WTC11 (cell line): ENCODE results near the gene SFT2D2. TPM values are rescaled to one million over a fixed set of nuclear protein-coding genes. Genes with fewer than 3 reads are reported as not detected.
"Not testable (repeated sequence)": the region's sequence is repeated elsewhere in the genome, so short reads cannot be mapped to it uniquely, and the experiment has no call there.

Experiments used
- ATAC-seq: fragments of 200-7000 bp; cut with Tn5 transposase; 2 replicates; pipeline ENCODE4 v1.10.0; 2021; ENCODE audit warnings: mild to moderate bottlenecking, moderate library complexity
- CTCF ChIA-PET: fragments of 300-600 bp; sonication (Branson Sonifier 250); formaldehyde crosslinking; loops from one replicate; lab custom pipeline; 2021; ENCODE audit warnings: antibody characterized with exemption; lab: Charles Lee
- POLR2A ChIA-PET: fragments of 350-600 bp; sonication (Branson Sonifier 250); formaldehyde crosslinking; loops from one replicate; lab custom pipeline; 2021; ENCODE audit warnings: antibody characterized with exemption; lab: Charles Lee
- DNase-seq: peaks from one replicate; pipeline ENCODE4 v3.0.0; 2021; ENCODE audit warnings: low spot score
- H3K27ac Mint-ChIP-seq: 2 replicates; pipeline ENCODE4 v1.8.0; 2021; ENCODE audit warnings: mixed read lengths
- H3K27me3 Mint-ChIP-seq: 2 replicates; pipeline ENCODE4 v1.8.0; 2021; ENCODE audit warnings: low read depth, mild to moderate bottlenecking, moderate library complexity, mixed read lengths
- H3K36me3 Mint-ChIP-seq: 2 replicates; pipeline ENCODE4 v1.8.0; 2021; ENCODE audit warnings: mixed read lengths
- H3K4me1 Mint-ChIP-seq: 2 replicates; pipeline ENCODE4 v1.8.0; 2022; ENCODE audit warnings: mixed read lengths
- H3K4me3 Mint-ChIP-seq: 2 replicates; pipeline ENCODE4 v1.8.0; 2021; ENCODE audit warnings: mild to moderate bottlenecking, moderate library complexity, mixed read lengths
- H3K9me3 Mint-ChIP-seq: 2 replicates; pipeline ENCODE4 v1.8.0; 2021; ENCODE audit warnings: mixed read lengths
- EMX1 ChIP-seq: fragments of 250-450 bp; sonication (Bioruptor Pico); IDR thresholded peaks from 2 replicates; pipeline ENCODE4 v1.8.0; 2021; ENCODE audit warnings: mild to moderate bottlenecking
- ESRRA ChIP-seq: sonication (generic); formaldehyde crosslinking; IDR thresholded peaks from 2 replicates; pipeline ENCODE4 v1.8.1; 2022; ENCODE audit warnings: mild to moderate bottlenecking, missing genetic modification reagents, borderline replicate concordance
- FOXK1 ChIP-seq: sonication (generic); formaldehyde crosslinking; IDR thresholded peaks from 2 replicates; pipeline ENCODE4 v1.8.0; 2022; ENCODE audit warnings: mild to moderate bottlenecking, moderate library complexity, missing genetic modification reagents
- GABPB1 ChIP-seq: sonication (generic); formaldehyde crosslinking; IDR thresholded peaks from 2 replicates; pipeline ENCODE4 v1.8.1; 2023; ENCODE audit warnings: mild to moderate bottlenecking, missing genetic modification reagents
- JUN ChIP-seq: sonication (generic); formaldehyde crosslinking; IDR thresholded peaks from 2 replicates; pipeline ENCODE4 v1.8.0; 2023; ENCODE audit warnings: mild to moderate bottlenecking, missing genetic modification reagents
- NFE2L1 ChIP-seq: sonication (generic); formaldehyde crosslinking; IDR thresholded peaks from 2 replicates; pipeline ENCODE4 v1.8.1; 2023; ENCODE audit warnings: missing genetic modification reagents
- NR3C1 ChIP-seq: sonication (generic); formaldehyde crosslinking; conservative IDR thresholded peaks from 2 replicates; pipeline ENCODE4 v1.8.1; 2023; ENCODE audit warnings: low read depth, mild to moderate bottlenecking, missing genetic modification reagents
- SMAD3 ChIP-seq: sonication (generic); formaldehyde crosslinking; IDR thresholded peaks from 2 replicates; pipeline ENCODE4 v1.8.0; 2022; ENCODE audit warnings: missing genetic modification reagents, mild to moderate bottlenecking, borderline replicate concordance
- SMAD4 ChIP-seq: sonication (generic); formaldehyde crosslinking; IDR thresholded peaks from 2 replicates; pipeline ENCODE4 v1.8.0; 2022; ENCODE audit warnings: mild to moderate bottlenecking, missing genetic modification reagents
- ZNF232 ChIP-seq: sonication (generic); formaldehyde crosslinking; IDR thresholded peaks from 2 replicates; pipeline ENCODE4 v1.8.0; 2022; ENCODE audit warnings: mild to moderate bottlenecking, missing genetic modification reagents
- ZNF416 ChIP-seq: fragments of 250-450 bp; sonication (Bioruptor Pico); IDR thresholded peaks from 2 replicates; pipeline ENCODE4 v1.9.0; 2021; ENCODE audit warnings: mild to moderate bottlenecking, inconsistent platforms
- total RNA-seq: library from RNA; stranded (reverse); gene quantifications from 3 replicates; pipeline ENCODE4 v1.2.3, GENCODE V29; 2021
- TF ChIP-seq, protein P1 (sequence below): sonication (generic); formaldehyde crosslinking; IDR thresholded peaks from 2 replicates; pipeline ENCODE4 v1.8.0; 2022; ENCODE audit warnings: missing genetic modification reagents
- TF ChIP-seq, protein P2 (sequence below): sonication (generic); formaldehyde crosslinking; conservative IDR thresholded peaks from 2 replicates; pipeline ENCODE4 v1.8.1; 2022; ENCODE audit warnings: mild to moderate bottlenecking, missing genetic modification reagents
- TF ChIP-seq, protein P3 (sequence below): fragments of 250-450 bp; sonication (Bioruptor Pico); IDR thresholded peaks from 2 replicates; pipeline ENCODE4 v1.8.0; 2021; ENCODE audit warnings: mild to moderate bottlenecking
- TF ChIP-seq, protein P4 (sequence below): sonication (generic); formaldehyde crosslinking; IDR thresholded peaks from 2 replicates; pipeline ENCODE4 v1.8.1; 2023; ENCODE audit warnings: mild to moderate bottlenecking, missing genetic modification reagents, borderline replicate concordance
- TF ChIP-seq, protein P5 (sequence below): sonication (generic); formaldehyde crosslinking; IDR thresholded peaks from 2 replicates; pipeline ENCODE4 v1.8.1; 2023; ENCODE audit warnings: mild to moderate bottlenecking, missing genetic modification reagents
- TF ChIP-seq, protein P6 (sequence below): sonication (generic); formaldehyde crosslinking; IDR thresholded peaks from 2 replicates; pipeline ENCODE4 v1.8.0; 2022; ENCODE audit warnings: mild to moderate bottlenecking, missing genetic modification reagents
- TF ChIP-seq, protein P7 (sequence below): fragments of 250-450 bp; sonication (Bioruptor Pico); IDR thresholded peaks from 2 replicates; pipeline ENCODE4 v1.9.0; 2021; ENCODE audit warnings: mild to moderate bottlenecking

The SFT2D2 gene
- total RNA-seq, 1 experiment from 2014 or later: 23.2 TPM

DNA sequence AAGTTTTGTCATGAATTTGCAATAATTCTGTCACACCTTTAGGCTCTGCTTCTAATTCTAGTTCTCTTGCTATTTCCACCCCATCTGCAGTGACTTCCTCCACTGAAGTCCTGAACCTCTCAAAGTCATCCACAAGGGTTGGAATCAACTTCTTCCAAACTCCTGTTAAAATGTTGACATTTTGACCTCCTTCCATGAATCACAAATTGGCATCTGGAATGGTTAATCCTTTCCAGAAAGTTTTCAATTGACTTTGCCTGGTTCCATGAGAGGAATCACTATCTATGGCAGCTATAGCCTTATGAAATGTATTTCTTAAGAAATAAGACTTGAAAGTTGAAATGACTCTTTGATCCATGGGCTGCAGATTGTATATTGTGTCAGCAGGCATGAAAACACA, 19.7 kb upstream of the SFT2D2 start (continued):
- TF ChIP-seq ZNF416 (CRISPR knock-in tag): no peak
- TF ChIP-seq, protein P1, sequence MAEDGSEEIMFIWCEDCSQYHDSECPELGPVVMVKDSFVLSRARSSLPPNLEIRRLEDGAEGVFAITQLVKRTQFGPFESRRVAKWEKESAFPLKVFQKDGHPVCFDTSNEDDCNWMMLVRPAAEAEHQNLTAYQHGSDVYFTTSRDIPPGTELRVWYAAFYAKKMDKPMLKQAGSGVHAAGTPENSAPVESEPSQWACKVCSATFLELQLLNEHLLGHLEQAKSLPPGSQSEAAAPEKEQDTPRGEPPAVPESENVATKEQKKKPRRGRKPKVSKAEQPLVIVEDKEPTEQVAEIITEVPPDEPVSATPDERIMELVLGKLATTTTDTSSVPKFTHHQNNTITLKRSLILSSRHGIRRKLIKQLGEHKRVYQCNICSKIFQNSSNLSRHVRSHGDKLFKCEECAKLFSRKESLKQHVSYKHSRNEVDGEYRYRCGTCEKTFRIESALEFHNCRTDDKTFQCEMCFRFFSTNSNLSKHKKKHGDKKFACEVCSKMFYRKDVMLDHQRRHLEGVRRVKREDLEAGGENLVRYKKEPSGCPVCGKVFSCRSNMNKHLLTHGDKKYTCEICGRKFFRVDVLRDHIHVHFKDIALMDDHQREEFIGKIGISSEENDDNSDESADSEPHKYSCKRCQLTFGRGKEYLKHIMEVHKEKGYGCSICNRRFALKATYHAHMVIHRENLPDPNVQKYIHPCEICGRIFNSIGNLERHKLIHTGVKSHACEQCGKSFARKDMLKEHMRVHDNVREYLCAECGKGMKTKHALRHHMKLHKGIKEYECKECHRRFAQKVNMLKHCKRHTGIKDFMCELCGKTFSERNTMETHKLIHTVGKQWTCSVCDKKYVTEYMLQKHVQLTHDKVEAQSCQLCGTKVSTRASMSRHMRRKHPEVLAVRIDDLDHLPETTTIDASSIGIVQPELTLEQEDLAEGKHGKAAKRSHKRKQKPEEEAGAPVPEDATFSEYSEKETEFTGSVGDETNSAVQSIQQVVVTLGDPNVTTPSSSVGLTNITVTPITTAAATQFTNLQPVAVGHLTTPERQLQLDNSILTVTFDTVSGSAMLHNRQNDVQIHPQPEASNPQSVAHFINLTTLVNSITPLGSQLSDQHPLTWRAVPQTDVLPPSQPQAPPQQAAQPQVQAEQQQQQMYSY (CRISPR knock-in tag): no peak
- no peak for TF ChIP-seq JUN (CRISPR knock-in tag)

DNA sequence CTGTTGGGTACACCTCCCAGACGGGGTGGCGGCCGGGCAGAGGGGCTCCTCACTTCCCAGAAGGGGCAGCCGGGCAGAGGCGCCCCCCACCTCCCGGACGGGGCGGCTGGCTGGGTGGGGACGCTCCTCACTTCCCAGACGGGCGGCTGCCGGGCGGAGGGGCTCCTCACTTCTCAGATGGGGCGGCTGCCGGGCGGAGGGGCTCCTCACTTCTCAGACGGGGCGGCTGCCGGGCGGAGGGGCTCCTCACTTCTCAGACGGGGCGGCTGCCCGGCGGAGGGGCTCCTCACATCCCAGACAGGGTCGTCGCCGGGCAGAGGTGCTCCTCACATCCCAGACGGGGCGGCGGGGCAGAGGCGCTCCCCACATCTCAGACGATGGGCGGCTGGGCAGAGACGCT, 18.1 kb upstream of the SFT2D2 start:
- H3K27ac Mint-ChIP-seq, DNase-seq, H3K4me1 Mint-ChIP-seq, CTCF ChIA-PET, POLR2A ChIA-PET, H3K27me3 Mint-ChIP-seq, H3K4me3 Mint-ChIP-seq, ATAC-seq: not testable (repeated sequence)
- Mint-ChIP-seq H3K9me3 (peaks cover 41% of the 10 kb centered on the region), H3K36me3 (peaks cover 42% of the 10 kb centered on the region)

DNA sequence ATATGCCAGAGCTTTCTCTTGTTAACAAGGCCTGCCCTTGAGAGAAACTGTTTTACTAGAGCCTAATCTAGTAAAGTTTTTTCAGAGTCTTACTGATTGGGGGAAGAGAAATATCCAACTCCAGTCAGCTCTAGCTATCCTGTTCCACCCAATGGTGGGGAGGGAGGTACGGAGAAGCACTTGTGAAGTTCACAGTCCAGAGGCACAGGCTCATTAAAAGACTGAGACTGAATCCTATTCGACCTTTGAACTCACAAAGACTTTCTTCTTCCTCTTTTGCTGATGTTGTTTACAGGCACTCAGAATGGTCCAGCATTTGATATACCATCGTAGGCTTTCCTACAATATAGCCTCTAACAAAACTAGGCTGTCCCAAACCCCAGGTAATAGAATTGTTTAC, 15.5 kb upstream of the SFT2D2 start:
- peaks cover 53% of the 10 kb centered on the region for H3K9me3 Mint-ChIP-seq
- ChIA-PET POLR2A (no interaction called here), CTCF (no interaction called here)
- H3K4me1 Mint-ChIP-seq: no peaks in the 10 kb centered on the region
- DNase-seq (no peak), ATAC-seq (no peak)
- H3K4me3 Mint-ChIP-seq: no peak overlapping the region
- TF ChIP-seq, protein P2, sequence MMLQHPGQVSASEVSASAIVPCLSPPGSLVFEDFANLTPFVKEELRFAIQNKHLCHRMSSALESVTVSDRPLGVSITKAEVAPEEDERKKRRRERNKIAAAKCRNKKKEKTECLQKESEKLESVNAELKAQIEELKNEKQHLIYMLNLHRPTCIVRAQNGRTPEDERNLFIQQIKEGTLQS (CRISPR knock-in tag): no peak
- no peak for TF ChIP-seq NFE2L1 (CRISPR knock-in tag)
- no peak for TF ChIP-seq NR3C1
- TF ChIP-seq GABPB1: no peak
- TF ChIP-seq ZNF232 (CRISPR knock-in tag): no peak
- TF ChIP-seq SMAD3 (CRISPR knock-in tag): no peak
- TF ChIP-seq SMAD4 (CRISPR knock-in tag): no peak
- TF ChIP-seq FOXK1 (CRISPR knock-in tag): no peak
- TF ChIP-seq, protein P3, sequence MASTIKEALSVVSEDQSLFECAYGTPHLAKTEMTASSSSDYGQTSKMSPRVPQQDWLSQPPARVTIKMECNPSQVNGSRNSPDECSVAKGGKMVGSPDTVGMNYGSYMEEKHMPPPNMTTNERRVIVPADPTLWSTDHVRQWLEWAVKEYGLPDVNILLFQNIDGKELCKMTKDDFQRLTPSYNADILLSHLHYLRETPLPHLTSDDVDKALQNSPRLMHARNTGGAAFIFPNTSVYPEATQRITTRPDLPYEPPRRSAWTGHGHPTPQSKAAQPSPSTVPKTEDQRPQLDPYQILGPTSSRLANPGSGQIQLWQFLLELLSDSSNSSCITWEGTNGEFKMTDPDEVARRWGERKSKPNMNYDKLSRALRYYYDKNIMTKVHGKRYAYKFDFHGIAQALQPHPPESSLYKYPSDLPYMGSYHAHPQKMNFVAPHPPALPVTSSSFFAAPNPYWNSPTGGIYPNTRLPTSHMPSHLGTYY (CRISPR knock-in tag): no peak
- TF ChIP-seq, protein P4, sequence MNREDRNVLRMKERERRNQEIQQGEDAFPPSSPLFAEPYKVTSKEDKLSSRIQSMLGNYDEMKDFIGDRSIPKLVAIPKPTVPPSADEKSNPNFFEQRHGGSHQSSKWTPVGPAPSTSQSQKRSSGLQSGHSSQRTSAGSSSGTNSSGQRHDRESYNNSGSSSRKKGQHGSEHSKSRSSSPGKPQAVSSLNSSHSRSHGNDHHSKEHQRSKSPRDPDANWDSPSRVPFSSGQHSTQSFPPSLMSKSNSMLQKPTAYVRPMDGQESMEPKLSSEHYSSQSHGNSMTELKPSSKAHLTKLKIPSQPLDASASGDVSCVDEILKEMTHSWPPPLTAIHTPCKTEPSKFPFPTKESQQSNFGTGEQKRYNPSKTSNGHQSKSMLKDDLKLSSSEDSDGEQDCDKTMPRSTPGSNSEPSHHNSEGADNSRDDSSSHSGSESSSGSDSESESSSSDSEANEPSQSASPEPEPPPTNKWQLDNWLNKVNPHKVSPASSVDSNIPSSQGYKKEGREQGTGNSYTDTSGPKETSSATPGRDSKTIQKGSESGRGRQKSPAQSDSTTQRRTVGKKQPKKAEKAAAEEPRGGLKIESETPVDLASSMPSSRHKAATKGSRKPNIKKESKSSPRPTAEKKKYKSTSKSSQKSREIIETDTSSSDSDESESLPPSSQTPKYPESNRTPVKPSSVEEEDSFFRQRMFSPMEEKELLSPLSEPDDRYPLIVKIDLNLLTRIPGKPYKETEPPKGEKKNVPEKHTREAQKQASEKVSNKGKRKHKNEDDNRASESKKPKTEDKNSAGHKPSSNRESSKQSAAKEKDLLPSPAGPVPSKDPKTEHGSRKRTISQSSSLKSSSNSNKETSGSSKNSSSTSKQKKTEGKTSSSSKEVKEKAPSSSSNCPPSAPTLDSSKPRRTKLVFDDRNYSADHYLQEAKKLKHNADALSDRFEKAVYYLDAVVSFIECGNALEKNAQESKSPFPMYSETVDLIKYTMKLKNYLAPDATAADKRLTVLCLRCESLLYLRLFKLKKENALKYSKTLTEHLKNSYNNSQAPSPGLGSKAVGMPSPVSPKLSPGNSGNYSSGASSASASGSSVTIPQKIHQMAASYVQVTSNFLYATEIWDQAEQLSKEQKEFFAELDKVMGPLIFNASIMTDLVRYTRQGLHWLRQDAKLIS (CRISPR knock-in tag): no peak
- TF ChIP-seq, protein P5, sequence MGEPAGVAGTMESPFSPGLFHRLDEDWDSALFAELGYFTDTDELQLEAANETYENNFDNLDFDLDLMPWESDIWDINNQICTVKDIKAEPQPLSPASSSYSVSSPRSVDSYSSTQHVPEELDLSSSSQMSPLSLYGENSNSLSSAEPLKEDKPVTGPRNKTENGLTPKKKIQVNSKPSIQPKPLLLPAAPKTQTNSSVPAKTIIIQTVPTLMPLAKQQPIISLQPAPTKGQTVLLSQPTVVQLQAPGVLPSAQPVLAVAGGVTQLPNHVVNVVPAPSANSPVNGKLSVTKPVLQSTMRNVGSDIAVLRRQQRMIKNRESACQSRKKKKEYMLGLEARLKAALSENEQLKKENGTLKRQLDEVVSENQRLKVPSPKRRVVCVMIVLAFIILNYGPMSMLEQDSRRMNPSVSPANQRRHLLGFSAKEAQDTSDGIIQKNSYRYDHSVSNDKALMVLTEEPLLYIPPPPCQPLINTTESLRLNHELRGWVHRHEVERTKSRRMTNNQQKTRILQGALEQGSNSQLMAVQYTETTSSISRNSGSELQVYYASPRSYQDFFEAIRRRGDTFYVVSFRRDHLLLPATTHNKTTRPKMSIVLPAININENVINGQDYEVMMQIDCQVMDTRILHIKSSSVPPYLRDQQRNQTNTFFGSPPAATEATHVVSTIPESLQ (CRISPR knock-in tag): no peak
- no peak for TF ChIP-seq EMX1 (CRISPR knock-in tag)
- TF ChIP-seq, protein P6, sequence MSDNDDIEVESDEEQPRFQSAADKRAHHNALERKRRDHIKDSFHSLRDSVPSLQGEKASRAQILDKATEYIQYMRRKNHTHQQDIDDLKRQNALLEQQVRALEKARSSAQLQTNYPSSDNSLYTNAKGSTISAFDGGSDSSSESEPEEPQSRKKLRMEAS: no peak
- TF ChIP-seq, protein P7, sequence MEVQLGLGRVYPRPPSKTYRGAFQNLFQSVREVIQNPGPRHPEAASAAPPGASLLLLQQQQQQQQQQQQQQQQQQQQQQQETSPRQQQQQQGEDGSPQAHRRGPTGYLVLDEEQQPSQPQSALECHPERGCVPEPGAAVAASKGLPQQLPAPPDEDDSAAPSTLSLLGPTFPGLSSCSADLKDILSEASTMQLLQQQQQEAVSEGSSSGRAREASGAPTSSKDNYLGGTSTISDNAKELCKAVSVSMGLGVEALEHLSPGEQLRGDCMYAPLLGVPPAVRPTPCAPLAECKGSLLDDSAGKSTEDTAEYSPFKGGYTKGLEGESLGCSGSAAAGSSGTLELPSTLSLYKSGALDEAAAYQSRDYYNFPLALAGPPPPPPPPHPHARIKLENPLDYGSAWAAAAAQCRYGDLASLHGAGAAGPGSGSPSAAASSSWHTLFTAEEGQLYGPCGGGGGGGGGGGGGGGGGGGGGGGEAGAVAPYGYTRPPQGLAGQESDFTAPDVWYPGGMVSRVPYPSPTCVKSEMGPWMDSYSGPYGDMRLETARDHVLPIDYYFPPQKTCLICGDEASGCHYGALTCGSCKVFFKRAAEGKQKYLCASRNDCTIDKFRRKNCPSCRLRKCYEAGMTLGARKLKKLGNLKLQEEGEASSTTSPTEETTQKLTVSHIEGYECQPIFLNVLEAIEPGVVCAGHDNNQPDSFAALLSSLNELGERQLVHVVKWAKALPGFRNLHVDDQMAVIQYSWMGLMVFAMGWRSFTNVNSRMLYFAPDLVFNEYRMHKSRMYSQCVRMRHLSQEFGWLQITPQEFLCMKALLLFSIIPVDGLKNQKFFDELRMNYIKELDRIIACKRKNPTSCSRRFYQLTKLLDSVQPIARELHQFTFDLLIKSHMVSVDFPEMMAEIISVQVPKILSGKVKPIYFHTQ (CRISPR knock-in tag): no peak
- no peak for TF ChIP-seq ESRRA (CRISPR knock-in tag)
- no peak overlapping the region for H3K27ac Mint-ChIP-seq
- H3K27me3 Mint-ChIP-seq: no peaks in the 10 kb centered on the region; the same call in 1 of the 2 replicates
- peaks cover 37% of the 10 kb centered on the region for H3K36me3 Mint-ChIP-seq
